ENCODE data around the gene DNASE1L3. TPM values are rescaled to one million over a fixed set of nuclear protein-coding genes. Genes with fewer than 3 reads are reported as not detected.

Gene DNASE1L3
- total and polyA plus RNA-seq, 2 donors (not counting 3 experiments of a cell fraction or from before 2014, with no cell fraction given) = 0.95 to 1.3 TPM

DNA sequence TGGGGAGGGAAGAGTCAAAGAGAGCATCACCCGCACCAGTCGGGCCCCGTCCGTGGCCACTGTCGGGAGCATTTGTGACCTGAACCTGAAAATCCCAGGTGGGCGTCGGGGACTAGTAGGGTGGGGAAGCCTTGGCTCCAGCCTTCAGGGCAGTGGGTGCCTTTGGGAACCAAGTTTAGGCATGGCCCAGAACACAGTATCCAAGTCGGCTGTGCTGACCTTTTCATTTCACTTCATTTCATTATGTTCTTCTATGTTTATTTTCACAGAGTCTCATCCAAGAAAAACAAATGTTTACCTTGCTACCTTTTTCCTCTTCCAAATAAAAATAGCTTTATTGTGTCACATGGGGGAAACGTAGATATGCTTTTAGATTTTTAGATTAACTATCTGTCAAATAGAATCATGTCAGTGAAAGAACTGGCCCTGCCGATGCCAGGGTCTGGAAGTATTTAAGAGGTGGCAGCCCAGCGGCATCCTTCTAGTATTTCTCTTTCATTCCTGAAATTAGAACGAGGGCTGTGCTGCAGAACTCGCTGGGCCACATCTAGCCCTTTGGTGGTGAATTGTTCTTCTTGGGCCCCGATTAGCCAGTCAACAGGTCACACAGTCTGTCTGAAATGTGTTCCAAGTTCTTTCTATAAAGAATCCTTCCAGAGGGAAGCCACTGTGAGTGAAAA is 60.5 kb downstream of the DNASE1L3 start:
- Histone ChIP-seq H3K9me3 (replicated peaks; ENCODE audit: control insufficient read depth, insufficient read depth, low read length) (no peaks in the 10 kb centered on the region), H3K27ac (ENCODE audit: insufficient read depth, low read depth, low read length) (no peak overlapping the region), H3K9ac (replicated peaks; ENCODE audit: extremely low read depth, insufficient read depth, low read length) (no peak overlapping the region), H3K27me3 (ENCODE audit: control insufficient read depth in 2 of 2, insufficient read depth in 2 of 2, low read length in 2 of 2) (no peaks in the 10 kb centered on the region), H3K4me2 (ENCODE audit: insufficient read depth, low read length) (no peak overlapping the region), H3K79me2 (ENCODE audit: control insufficient read depth, insufficient read depth, low read length) (peaks cover 4% of the 10 kb centered on the region), H3K36me3 (ENCODE audit: control insufficient read depth in 2 of 2, extremely low read depth in 1 of 2, insufficient read depth in 2 of 2, low read length in 2 of 2) (peaks cover 75 to 87% of the 10 kb centered on the region in 2 experiments), H3K4me1 (ENCODE audit: control insufficient read depth, extremely low read depth, insufficient read depth, low read length) (no peaks in the 10 kb centered on the region), H3K9me1 (replicated peaks; ENCODE audit: control insufficient read depth, extremely low read depth, insufficient read depth, low read length) (no peaks in the 10 kb centered on the region), H4K20me1 (replicated peaks; ENCODE audit: control insufficient read depth, extremely low read depth, insufficient read depth, low read length) (no peaks in the 10 kb centered on the region), H3K4me3 (replicated peaks in 1 of 3; ENCODE audit: insufficient read depth in 1 of 3, low read depth in 1 of 3, low read length in 3 of 3) (no peak overlapping the region), H2AFZ (ENCODE audit: low read depth, low read length) (no peak overlapping the region)
- intact Hi-C loops (cut with micrococcal nuclease) (no loop called here), dilution Hi-C loops (cut with MboI; ENCODE audit: extremely low pct_ligation_motif_present, low sequenced_read_pairs) (loop anchor here (10.0 kb wide), 1 partner anchor 55 kb away; no protein-coding TSS in a partner anchor)
- DNase-seq (ENCODE audit: low read depth, low spot score) (no peak), FAIRE-seq (no peak)
- BruUV-seq (replicated peaks) = no TSS peak
- ChIA-PET POLR2A (no interaction called here), CTCF (interaction anchor here (1.4 to 1.5 kb wide), 2 partner anchors 23 to 143 kb away, joined by 3 to 4 read pairs; no protein-coding TSS in a partner anchor)
- TF ChIP-seq EZH2 (IDR thresholded peaks at IDR 0.05; ENCODE audit: borderline replicate concordance, low read depth, low read length, severe bottlenecking) (no peak), MAX (IDR thresholded peaks at IDR 0.05; ENCODE audit: insufficient read depth, insufficient read length) (no peak), CTCF (IDR thresholded peaks at IDR 0.05; ENCODE audit: extremely low read depth in 1 of 2, insufficient read depth in 1 of 2, low read depth in 1 of 2, low read length in 2 of 2) (no peak), POLR2AphosphoS5 (IDR thresholded peaks at IDR 0.05; ENCODE audit: insufficient read depth, low read depth, low read length) (no peak), JUN (IDR thresholded peaks at IDR 0.05; ENCODE audit: borderline replicate concordance, insufficient read depth, insufficient read length, low read depth) (no peak), FOS (IDR thresholded peaks at IDR 0.05; ENCODE audit: borderline replicate concordance, insufficient read depth, low read length) (no peak), POLR2A (IDR thresholded peaks at IDR 0.05; ENCODE audit: low read depth, low read length) (no peak), MYC (IDR thresholded peaks at IDR 0.05; ENCODE audit: low read depth, low read length) (no peak), GATA2 (IDR thresholded peaks at IDR 0.05; ENCODE audit: insufficient read depth, insufficient read length, low read depth, low read length) (no peak)

Measured in endothelial cell of umbilical vein (primary cell).